Left colon (tissue), 2 donors: ENCODE data around the gene NEK11. TPM values are rescaled to one million over a fixed set of nuclear protein-coding genes. Genes with fewer than 3 reads are reported as not detected.
"Not testable (repeated sequence)": the region's sequence is repeated elsewhere in the genome, so short reads cannot be mapped to it uniquely, and the experiment has no call there.

Experiments used
- ATAC-seq: fragments of 200-7000 bp; cut with Tn5 transposase; one replicate; pipeline ENCODE4 v1.9.1; 2020; ENCODE audit warnings: mild to moderate bottlenecking, moderate library complexity
- DNase-seq, 2 donors: peaks; one replicate each; pipeline ENCODE4 v3.0.0-alpha.2; 2020
- intact Hi-C, 2 donors: fragments of 100-400 bp; cut with DNase I in 1 of 2; cut with micrococcal nuclease in 1 of 2; formaldehyde crosslinking; loops; one replicate each; pipeline versions ENCODE4 v1.11.2 to v1.14.0; 2022; cut with DNase I, micrococcal nuclease
- total RNA-seq, 2 donors: library from RNA; stranded (reverse); fragmentation: NEBNext Ultra II Directional; extraction: Animal tissue kit (Norgen Biotek cat#: 25700); gene quantifications; one replicate each; pipeline ENCODE4 v1.2.1, GENCODE V29; 2021
- donor health status: DM: no; HTN: no; CAD: no.
- donor health status: DM: yes; HTN: yes; CAD: no.

The NEK11 gene
- total RNA-seq, 2 donors from 2014 or later: 3.6 to 5.3 TPM

DNA sequence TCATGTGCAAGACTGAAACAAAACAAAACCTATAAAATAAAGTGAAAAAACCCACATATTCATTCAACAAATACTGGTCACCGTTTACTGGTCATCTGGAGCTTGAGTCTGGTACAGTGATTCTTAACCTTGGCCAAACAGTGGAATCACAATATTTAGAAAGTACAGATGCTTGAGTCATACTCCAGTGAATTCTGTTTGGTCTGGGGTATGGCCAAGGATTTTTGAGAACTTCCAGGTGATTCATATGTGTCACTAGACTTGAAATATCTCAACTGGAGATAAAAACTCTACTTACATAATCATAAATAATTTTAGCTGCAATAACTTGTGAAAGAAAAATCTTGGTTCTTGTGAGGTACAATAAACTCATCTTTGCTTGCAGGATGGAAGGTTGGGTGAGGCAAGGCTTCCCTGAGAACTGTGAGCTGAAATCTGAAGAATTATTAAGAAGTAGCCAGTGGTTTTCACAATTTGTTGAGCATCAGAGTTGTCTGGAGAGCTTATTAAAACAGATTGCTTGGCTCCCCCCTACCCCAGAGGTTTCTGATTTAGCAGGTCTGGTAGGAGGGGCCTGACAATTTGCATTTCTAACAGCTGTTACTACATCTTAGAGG is 9.6 kb downstream of the NEK11 start:
- ATAC-seq (no peak), DNase-seq (no peak)
- intact Hi-C loops: loop anchor here in 1 of 2 donors (10.0 kb wide), 1 partner anchor 348 kb away; the partner anchor contains the start of gene NUDT16

GRCh38 chr3:131036986-131037385 is 10.3 kb downstream of the NEK11 start:
- no peak for DNase-seq
- intact Hi-C loops: loop anchor here in 1 of 2 donors (10.0 kb wide), 1 partner anchor 348 kb away; the partner anchor contains the start of gene NUDT16
- ATAC-seq: no peak

DNA sequence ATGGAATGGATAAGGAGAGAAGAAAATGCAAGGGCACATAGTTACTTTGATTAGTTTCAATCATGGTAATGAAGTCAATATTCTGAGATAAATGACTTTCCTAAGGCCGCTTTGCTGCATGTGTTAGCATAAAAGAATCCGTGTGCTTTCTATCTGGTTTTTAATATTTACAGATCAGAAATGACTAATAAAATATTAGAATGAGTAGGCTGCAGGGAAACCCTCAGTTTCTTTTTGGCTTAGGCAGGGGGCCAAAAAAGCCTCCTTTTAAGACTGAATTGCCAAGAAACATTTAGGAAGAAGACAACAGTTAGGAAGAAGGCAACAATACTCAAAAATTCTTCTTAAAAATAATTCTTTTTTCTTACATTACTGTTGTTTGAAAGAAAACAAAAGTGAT is 11.6 kb downstream of the NEK11 start:
- DNase-seq (no peak), ATAC-seq (no peak)
- intact Hi-C loops: loop anchor here in 1 of 2 donors (10.0 kb wide), 1 partner anchor 346 kb away; the partner anchor contains the start of gene NUDT16

- intact Hi-C loops, ATAC-seq, DNase-seq: not testable (repeated sequence)
Observed at GRCh38 chr3:131042271-131042985, 15.8 kb downstream of the NEK11 start.

- intact Hi-C loops: no loop called here
- DNase-seq (no peak), ATAC-seq (no peak)
Observed at GRCh38 chr3:131047582-131047981, 20.9 kb downstream of the NEK11 start.

DNA sequence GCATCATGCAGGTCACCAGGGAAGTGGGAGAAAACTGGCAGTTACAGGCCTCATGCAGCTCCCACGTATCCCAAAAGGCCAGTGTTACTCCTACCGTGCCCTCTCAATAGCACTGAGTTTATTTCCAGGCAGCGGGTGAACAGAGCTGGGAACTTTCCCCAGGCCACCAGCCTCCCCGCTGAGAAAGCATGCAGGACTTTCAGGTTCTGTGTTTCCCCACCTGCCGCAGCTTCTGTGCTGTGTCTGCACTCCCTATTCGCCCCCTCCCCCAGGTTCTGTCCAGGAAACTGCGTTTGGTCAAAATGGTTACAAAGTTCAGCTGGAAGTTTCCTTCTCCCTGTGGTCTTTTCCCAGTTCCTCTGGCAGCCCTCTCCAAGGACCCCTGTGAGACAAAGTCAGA is 21.4 kb downstream of the NEK11 start:
- intact Hi-C loops: no loop called here
- no peak for DNase-seq
- no peak for ATAC-seq

- intact Hi-C loops: no loop called here
- ATAC-seq: no peak
- no peak for DNase-seq
Observed at GRCh38 chr3:131050001-131050400, 23.3 kb downstream of the NEK11 start.

GRCh38 chr3:131053043-131053859 is 26.6 kb downstream of the NEK11 start:
- intact Hi-C loops: no loop called here
- DNase-seq (no peak), ATAC-seq (no peak)

GRCh38 chr3:131067983-131068382 is 41.3 kb downstream of the NEK11 start:
- DNase-seq (no peak), ATAC-seq (no peak)
- intact Hi-C loops: loop anchor here in 1 of 2 donors (10.0 kb wide), 1 partner anchor 57 kb away; no protein-coding TSS in a partner anchor

DNA sequence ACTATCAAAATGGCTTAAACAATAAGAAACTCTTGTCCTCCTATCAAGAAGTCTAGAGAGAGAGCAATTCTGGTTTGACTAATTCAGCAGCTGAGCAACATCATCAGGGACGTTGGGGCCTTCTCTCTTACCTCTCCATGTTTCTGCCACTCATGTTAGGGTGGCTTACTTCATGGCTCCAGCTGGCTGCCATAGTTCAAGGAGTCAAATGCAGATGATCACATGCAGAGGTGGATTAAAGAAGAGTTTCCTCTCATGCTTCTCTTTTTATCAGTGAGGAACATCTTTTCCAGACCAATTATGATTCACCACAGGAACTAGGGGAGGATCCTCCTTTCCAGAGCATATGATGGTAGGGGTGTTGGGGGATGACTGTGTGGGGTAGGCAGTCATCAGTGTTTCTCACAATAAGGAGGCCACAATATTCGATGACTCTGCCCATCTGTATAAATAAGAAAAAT is 45.5 kb downstream of the NEK11 start:
- DNase-seq (no peak), ATAC-seq (no peak)
- intact Hi-C loops: no loop called here

GRCh38 chr3:131072845-131073244 is 46.2 kb downstream of the NEK11 start:
- intact Hi-C loops: no loop called here
- DNase-seq (no peak), ATAC-seq (no peak)

DNA sequence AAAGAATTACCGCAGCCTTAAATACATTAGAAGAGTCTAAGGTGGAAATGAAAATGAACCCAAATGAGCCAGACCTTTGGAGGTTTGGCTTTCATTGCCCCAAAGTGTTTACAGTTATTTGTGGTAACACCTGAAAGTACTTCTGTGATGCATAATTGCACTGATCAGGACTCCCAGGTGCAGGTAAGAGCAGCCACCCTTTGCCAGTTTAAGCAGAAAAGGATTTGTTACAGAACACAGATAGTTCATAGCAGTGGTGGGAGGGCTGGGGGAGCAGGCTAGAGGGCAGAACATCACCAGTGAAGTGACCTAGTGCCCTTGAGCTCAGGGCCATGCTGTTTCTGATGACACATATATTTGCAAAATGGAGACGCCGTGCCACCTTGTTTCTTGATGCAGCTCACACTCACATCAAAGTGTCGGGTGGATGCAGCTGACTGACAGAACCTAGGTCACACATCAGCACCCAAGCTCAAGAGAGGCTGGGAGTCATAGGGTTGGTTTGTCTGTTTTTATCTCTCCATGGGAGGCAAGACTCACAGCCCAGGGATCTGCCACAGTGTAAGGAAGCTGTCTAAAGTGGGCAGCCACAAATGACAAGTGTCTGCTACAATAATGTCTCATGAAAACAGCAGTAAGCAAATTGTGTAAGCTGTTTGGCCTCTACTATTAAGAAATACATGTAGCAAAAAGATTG is 49.1 kb downstream of the NEK11 start:
- ATAC-seq (no peak), DNase-seq (no peak)
- intact Hi-C loops: no loop called here

- ATAC-seq: no peak
- intact Hi-C loops: no loop called here
- DNase-seq: no peak
Observed at GRCh38 chr3:131077904-131078303, 51.2 kb downstream of the NEK11 start.

DNA sequence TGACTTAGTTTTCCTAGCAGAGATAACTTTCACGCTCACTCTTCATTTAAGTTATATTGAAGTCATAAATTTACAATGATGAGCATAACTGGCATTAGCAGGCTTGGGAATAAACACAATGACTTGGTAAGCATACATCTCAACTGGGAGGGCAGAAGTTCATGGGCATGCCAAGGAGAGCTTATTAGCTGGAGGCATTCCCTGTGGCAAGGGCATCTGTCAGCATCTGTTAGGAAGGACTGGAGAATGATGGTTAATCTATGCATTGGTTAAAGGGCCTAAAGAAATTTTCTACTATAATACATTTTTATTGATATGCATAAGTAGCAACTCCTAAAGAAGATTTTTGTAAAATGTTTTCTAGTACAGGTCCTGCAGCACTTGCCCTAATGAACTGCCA is 52.4 kb downstream of the NEK11 start:
- intact Hi-C loops: no loop called here
- DNase-seq: no peak
- no peak for ATAC-seq

- DNase-seq (no peak), ATAC-seq (no peak)
- intact Hi-C loops: no loop called here
Observed at GRCh38 chr3:131081224-131081623, 54.5 kb downstream of the NEK11 start.

GRCh38 chr3:131082246-131082645 is 55.6 kb downstream of the NEK11 start:
- intact Hi-C loops: no loop called here
- ATAC-seq (no peak), DNase-seq (no peak)

GRCh38 chr3:131082871-131083863 is 56.5 kb downstream of the NEK11 start:
- DNase-seq (peak in 1 of 2 donors; percentile 24), ATAC-seq (no peak)
- intact Hi-C loops: no loop called here

DNA sequence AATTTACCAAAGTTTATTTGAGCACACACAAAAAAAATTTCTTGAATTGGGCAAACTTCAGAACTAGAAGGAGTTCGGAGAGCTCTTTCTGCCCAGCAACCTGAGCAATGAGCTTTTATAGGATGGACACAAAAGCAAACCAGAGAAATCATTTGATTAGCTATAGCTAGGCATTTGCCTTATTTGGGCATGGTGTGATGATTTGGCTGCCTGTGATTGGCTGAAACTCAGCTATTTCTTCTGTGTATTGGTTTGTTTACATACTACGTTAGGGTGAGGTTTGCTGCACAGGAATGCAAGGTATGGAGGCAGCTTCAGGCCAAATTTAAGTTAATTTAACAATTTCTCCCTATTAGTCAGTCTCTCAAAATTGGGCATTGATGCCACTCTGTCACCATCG is 65.1 kb downstream of the NEK11 start:
- DNase-seq (no peak), ATAC-seq (no peak)
- intact Hi-C loops: no loop called here
